Ovary (tissue), 3 donors: Measurements from ENCODE around the gene HDAC11.

Experiments
- POLR2A ChIP-seq: fragments of 450-650 bp; IDR thresholded peaks from one replicate; pipeline ENCODE4 v1.6.1; 2017; ENCODE audit warnings: antibody characterized with exemption, mild to moderate bottlenecking, moderate library complexity
- TF ChIP-seq, protein P1 (sequence below), 3 donors: fragments of 450-650 bp in 2 of 3; fragments of 200-600 bp in 1 of 3; IDR thresholded peaks; one replicate each; pipeline versions ENCODE4 v1.5.1 to v1.8.0; 2016 to 2022; ENCODE audit warnings: antibody characterized with exemption in 3 of 3, mild to moderate bottlenecking in 1 of 3
- donor health status: DM: no; HTN: no; CAD: no.

DNA sequence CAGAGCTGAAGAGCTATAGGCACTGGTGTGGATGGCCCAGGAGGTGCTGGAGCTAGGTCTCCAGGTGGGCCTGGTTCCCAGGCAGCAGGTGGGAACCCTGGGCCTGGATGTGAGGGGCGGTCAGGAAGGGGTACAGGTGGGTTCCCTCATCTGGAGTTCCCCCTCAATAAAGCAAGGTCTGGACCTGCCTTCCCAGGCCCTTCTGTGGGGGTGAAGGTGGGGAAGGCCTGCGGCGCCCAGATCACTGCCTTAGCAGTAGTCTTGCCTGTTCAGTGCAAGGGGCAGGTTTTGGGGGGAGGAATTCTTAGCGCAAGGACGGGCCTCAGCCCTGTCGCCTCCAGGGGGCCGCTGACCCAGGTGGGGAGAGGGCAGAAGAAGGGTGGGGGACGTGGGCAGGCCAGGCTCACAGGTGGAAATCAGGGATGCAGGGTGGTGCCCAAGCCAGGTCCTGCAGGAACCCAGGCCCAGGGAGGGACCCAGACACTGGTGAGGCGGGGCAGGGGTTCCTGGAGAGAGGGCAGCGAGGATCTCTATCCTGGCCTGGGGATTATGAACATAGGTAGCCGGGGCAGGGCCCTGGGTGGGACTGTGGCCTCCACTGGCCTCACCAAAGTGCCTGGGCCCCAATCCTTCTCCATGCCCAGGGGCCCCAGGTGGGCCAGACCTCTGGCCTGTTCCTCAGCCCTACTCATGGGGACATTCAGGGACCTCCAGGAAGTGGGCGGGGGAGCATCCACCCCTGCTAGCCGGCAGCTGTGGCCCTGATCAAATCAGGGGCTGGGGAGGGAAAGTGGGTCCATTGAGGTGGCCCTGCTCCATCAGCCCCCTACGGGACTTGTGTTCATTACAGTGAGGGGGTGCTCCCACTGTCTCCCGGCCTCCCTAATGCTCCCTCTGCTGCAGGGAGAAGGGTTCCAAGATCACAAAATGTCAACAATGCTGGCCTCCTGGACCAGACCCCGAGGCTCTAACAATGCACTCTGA, 25.3 kb downstream of the HDAC11 start:
- TF ChIP-seq, protein P1, sequence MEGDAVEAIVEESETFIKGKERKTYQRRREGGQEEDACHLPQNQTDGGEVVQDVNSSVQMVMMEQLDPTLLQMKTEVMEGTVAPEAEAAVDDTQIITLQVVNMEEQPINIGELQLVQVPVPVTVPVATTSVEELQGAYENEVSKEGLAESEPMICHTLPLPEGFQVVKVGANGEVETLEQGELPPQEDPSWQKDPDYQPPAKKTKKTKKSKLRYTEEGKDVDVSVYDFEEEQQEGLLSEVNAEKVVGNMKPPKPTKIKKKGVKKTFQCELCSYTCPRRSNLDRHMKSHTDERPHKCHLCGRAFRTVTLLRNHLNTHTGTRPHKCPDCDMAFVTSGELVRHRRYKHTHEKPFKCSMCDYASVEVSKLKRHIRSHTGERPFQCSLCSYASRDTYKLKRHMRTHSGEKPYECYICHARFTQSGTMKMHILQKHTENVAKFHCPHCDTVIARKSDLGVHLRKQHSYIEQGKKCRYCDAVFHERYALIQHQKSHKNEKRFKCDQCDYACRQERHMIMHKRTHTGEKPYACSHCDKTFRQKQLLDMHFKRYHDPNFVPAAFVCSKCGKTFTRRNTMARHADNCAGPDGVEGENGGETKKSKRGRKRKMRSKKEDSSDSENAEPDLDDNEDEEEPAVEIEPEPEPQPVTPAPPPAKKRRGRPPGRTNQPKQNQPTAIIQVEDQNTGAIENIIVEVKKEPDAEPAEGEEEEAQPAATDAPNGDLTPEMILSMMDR (IDR thresholded peaks at IDR 0.05), result no peak
- no peak for TF ChIP-seq POLR2A
